ENCODE results near the gene DNAH2. TPM values are rescaled to one million over a fixed set of nuclear protein-coding genes. Genes with fewer than 3 reads are reported as not detected.

DNAH2 gene
- total and polyA plus RNA-seq, 2 of the 13 experiments (the other 11 are each of a cell fraction or from before 2014, with no cell fraction given): not detected

- TF ChIP-seq ESRRA (CRISPR knock-in tag; IDR thresholded peaks at IDR 0.05; ENCODE audit: low read depth) (no peak), ZNF572 (CRISPR knock-in tag; IDR thresholded peaks at IDR 0.05) (no peak), ATF2 (CRISPR knock-in tag; IDR thresholded peaks at IDR 0.05) (no peak; the same call in 1 of the 2 replicates), EHMT2 (IDR thresholded peaks at IDR 0.05; ENCODE audit: borderline replicate concordance, low read depth, low read length) (no peak), ZHX2 (IDR thresholded peaks at IDR 0.05; ENCODE audit: low read depth) (peak; percentile 38; the same call in 1 of the 2 replicates), ZHX2 (CRISPR knock-in tag; IDR thresholded peaks at IDR 0.05; ENCODE audit: borderline replicate concordance) (no peak), CEBPG (CRISPR knock-in tag; IDR thresholded peaks at IDR 0.05) (peak; percentile 6; the same call in 1 of the 2 replicates), NBN (conservative IDR thresholded peaks at IDR 0.05) (no peak), PAX8 (CRISPR knock-in tag; IDR thresholded peaks at IDR 0.05; ENCODE audit: borderline replicate concordance) (no peak), ZNF816 (CRISPR knock-in tag; IDR thresholded peaks at IDR 0.05; ENCODE audit: borderline replicate concordance) (no peak), E2F2 (CRISPR knock-in tag; IDR thresholded peaks at IDR 0.05; ENCODE audit: borderline replicate concordance) (no peak), ZNF124 (CRISPR knock-in tag; IDR thresholded peaks at IDR 0.05) (0 out of 2 replicates have a peak, but pooled peaks have one; percentile 35), HDAC2 (CRISPR knock-in tag; IDR thresholded peaks at IDR 0.05) (no peak), NAIF1 (CRISPR knock-in tag; IDR thresholded peaks at IDR 0.05; ENCODE audit: borderline replicate concordance) (no peak), ZNF850 (CRISPR knock-in tag; conservative IDR thresholded peaks at IDR 0.05) (no peak), REST (IDR thresholded peaks at IDR 0.05; ENCODE audit: borderline replicate concordance in 1 of 2, low read depth in 1 of 2, low read length in 2 of 2) (no peak), ZBTB42 (CRISPR knock-in tag; IDR thresholded peaks at IDR 0.05) (no peak)
Measured at GRCh38 chr17:7685533-7686221, 31.9 kb upstream of the DNAH2 start (continued).
